Effector CD4-positive, alpha-beta T cell (primary cell): ENCODE results near the gene MGLL.

Experiments used
- DNase-seq: peaks from one replicate; pipeline ENCODE4 v3.0.0-alpha.2; 2020

Gene MGLL

DNA sequence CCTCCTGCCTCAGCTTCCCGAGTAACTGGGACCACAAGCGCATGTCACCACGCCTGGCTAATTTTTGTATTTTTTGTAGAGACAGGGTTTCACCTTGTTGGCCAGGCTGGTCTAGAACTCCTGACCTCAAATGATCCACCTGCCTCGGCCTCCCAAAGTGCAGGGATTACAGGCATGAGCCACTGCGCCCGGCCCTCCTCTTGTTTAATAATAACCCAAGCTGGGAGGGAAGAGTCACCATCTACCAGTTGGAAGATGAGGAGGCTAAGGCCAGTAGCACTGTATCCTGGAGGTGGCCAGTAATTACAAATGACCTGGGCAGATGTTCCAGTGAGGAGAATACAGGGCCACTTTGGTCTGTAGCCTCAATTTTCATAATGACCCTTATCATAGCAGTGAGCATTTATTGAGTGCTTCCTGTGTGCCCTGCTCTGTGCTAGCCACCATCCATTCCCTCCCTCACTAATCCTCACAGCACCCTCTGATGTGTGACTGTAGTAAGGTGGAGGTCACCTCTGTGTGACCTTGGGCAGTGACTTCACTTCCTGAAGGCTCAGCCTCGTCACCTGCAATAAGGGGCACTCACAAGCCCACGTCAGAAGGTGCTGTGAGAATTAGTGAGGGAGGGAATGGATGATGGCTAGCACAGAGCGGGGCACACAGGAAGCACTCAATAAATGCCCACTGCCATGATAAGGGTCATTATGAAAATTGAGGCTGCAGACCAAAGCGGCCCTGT lies 85.3 kb downstream of the MGLL start:
- DNase-seq = no peak

DNA sequence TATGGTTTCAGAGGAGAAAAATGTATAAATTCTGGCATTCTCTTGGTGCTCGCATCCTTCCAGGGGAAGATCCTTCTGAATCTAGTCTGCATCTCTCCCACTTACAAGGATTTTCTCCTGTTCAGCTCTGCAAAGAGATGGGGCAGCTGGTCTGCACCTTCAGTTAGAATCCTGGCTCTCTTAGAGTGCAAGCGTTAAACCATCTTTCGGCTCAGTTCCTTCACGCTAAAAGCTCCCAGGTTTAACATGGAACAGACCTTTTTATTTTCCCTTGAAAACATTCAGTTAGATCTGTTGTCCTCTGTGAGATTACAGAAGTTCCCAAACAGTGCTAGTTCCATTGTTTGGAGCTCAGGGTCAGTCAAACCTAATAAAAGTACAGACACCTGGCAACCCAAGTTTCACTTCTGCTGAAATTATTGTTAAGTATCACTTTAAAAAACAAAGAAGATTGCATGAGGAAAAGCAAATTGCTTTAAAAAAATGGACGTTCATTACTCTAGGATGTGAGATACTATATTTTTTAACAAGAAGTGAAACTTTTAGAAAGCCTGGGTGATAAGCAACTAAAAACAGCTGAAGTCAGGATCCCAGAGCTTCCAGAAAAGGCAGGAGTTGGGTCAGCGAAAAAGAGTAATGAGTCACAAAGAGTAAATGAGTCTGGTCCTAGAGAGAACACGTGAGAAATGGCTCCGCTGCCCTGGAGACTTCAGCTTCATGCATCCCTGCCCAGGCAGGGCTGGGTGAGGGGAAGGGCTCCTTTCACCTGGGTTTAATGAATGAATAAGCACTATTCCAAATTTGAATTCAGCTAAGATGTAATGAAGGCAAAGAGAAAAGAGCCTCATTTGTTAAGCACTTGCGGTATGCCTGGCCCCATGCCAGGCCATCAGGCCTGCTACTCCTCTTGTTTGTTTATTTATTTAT lies 86.3 kb downstream of the MGLL start:
- no peak for DNase-seq

DNA sequence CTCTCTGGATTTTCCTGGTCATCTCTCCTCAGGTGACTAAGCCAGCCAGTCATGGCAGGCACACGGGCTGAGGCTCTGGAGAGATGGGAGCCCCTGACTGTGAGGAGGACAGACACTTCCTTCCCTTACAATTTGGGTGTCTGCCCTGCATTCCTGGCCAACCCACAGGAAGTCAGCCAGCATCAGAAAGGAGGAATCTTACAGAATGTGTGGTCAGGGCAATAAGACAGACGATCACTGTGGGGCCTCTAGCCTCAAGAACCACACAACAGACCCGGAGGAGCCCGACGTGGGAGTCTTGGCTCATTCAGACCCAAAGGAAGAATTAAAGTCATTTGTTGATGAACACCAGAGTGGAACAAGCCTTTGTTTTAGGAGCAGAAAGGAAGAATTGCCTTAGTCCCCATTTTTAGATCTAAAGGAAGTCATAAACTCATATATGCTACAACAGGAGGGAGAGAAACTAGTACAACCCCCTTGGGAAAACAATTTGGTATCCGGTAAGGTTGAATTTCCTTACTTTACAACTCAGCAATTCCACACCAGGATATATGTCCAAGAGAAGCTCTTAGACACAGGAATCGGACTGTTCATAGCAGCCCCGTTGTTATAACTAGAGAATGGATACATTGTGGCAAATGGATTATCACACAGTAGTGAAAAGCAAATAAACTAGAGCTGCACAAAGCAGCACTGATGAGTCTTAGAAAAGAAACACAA lies 87.4 kb downstream of the MGLL start:
- DNase-seq = no peak

DNA sequence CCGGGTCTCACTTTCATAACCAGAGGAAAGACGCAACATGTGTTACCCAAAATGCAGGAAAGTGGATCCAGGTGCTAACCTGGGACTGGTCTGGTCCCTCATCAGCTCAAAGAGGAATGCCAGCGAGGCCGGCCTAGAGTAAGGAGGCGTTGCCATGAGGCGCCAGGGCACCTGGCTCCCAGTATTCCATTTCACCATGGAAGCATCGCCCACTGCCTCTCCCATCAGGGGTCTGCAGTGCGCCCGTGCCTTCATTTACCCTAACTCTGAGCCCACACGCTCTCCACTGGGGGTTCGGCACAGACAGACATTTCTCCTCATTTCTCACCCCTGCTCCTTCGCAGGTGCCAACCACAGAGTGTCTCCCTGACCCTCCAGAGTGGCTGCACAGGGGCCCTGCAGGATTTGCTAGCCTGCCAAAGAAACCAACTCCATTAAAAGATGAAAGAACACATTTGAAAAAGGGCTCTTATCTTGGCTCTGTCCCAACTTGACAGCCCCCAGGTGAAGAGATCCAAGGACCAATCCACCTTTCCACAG lies 88.1 kb downstream of the MGLL start:
- DNase-seq = no peak

DNA sequence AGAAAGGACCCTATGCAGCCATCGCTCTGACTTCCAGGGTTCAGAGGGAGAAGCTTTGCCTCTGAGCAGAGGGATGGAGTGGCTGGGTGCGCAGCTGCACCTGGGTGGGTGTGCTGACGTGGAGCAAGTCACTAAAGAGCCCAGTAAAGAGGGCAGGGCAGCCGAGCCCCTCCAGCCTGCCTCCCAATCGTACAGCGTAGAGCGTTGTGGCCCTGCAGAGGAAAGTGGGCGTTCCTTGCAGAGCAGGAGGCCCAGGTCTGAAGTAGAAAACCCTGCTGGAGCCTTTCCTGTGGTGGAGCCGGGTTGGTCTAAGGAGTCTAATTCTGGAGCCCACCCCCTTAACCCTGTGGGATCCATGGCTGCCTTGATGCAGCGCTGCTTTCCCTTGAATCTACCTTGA lies 88.5 kb downstream of the MGLL start:
- no peak for DNase-seq

DNA sequence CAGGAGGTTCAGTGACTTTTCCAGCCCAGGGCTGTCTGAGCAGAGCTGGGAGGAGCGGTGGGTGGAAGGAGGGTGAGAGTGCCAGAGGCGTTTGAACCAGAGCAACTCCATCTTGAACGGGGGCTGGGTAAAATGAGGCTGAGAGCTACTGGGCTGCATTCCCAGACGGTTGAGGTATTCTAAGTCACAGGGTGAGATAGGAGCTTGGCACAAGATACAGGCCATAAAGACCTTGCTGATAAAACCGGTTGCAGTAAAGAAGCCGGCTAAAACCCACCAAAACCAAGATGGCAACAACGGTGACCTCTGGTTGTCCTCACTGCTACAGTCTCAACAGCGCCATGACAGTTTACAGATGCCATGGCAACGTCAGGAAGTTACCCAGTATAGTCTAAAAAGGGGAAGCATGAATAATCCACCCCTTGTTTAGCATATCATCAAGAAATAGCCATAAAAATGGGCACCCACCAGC lies 89.4 kb downstream of the MGLL start:
- no peak for DNase-seq

DNA sequence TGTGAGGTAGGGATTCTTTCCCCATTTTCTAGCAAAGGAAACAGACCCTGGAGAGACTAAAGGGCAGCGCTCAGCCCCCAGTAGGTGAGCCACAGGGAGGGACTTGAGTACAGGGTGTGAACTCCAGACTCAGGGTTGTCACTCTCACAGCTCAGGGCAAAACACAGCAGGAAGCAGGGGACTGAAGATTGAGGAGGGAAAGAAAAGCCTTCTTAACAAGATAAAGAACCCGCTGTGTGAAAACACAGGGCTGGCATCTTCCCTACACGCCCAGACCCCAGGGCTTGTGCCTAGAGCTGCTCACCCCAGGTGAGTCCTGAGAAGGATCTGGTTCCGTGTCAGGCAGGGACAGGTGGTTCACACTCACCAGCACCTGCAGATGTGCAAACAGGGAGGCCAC lies 90.0 kb downstream of the MGLL start:
- DNase-seq = no peak

DNA sequence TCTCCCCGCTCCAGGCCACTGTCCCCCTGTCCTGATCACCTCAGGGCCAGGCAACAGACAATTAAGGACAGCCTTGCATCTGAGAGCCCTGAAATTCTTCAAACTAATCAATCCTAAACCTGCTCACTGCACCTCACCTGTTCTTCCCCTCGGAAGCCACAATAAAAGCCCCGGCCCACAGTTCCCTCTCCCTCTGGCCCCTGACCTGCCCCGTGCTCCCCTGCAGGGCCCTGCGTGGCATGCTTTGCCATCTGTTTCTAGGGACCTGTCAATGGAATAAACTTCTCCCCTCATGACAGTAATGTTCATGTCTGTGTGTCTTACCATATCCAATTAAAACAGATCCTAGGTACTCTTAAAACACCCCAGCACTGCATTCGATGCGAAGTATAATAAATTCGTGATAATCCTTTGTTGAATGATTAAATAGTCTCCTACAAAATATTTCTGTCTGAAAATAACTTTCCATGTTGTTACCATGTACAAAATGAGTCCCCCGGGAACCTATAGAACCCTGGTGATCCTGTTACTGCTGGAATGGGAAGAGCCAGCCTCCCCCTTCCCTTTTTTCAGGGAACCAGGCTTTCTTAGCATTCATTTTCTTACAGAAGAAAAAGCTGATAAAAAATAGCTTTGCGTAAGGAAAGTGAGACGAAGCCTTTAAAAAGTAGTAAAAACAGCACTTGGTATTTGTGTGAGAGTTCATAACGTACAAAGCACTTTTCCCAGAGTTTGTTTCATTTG lies 90.6 kb downstream of the MGLL start:
- DNase-seq = no peak

DNA sequence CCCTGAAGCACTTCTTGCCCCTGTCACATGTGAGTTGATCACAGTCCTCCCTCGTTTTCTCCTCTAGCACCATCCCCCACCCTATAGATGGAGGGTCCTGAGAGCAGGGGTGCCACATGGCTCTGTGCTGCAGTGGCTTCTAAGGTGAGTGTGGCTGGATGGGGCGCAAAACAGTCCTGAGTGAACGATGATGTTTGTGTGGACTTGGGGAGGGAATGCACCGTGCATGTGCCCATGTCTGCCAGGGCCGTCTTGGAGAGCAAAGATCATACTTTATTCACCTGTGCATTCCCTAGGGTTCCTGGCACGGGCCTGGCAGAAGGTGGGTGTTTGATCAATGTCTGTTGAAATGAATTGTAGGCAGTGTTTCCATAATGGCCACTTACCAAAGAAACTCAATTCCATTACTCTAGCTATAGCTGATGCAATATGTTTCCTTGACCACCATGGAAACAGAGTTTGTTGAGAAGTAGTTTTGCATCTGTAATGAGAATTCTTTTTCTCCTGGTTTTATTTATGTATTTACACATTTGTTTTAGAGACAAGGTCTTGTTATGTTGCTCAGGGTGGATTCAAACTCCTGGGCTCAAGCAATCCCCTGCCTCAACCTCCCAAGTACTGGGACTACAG lies 91.5 kb downstream of the MGLL start:
- DNase-seq = no peak

DNA sequence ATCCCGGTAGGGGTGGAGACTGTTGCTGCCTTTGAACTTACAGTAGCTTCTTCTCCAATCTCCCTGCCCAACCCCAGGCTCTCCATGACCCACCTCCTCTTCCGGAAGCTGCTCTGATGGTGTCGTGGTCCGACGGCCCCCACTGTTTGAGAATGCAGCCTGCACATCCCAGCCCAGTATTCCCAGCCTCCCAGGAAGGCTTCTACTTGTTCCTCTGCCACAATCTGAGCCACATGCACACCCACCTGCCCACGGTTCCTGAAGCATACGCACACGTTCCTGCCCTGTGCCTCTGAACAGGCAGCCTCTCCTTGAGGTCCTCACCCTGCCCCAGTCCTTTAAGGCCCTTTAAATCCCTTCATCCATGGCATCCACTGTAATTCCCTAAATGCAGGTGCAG lies 92.1 kb downstream of the MGLL start:
- DNase-seq = no peak

DNA sequence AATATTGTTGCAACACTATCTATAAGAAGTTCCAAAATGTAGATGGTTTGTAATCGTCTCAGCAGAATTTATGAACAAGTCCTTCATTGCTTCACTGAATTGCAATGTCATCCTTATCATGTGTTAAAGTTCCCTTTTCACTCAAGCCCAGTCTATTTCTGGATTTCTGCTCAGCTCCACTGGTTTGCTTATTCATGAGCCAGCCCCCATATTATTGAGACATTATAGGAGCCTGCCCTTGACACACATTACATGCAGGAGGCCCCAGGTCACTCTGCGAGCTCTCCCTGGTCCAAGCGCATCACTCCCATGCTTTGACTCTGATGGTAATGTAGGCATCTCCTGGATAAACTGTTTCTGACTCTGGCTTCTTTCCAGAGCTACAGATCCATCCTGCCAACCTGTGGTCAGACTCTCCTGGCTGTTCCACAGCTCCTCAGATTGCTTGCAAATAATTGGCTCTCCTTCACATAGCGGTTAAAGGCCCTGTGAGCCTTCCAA lies 92.7 kb downstream of the MGLL start:
- no peak for DNase-seq

DNA sequence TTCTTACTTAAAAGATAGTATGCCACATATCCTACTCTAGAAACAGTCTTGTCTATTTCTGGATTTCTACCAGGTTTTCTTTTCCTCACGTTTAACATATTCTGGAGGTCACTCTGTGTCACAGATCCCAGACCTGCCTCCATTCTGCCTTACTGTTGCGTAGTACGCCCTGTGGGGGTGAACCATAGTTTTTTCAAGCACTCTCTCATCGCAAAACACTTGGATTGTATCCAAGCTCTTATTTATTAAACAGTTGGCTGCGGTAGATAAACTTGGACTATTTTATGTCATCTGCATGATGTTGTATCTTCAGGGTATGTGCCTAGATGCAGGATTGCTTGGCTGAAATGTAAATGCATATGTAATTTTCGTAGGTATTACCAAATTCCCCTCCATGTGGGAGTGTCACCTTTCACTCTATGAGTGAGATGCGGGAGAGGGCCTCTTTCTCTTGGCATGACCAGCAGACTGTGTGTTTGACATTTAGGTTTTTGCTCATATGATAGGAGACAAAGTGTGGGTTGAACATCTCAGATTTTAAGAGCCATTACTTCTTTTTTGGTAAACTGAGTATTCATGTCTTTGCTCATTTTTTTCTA lies 93.8 kb downstream of the MGLL start:
- no peak for DNase-seq

DNA sequence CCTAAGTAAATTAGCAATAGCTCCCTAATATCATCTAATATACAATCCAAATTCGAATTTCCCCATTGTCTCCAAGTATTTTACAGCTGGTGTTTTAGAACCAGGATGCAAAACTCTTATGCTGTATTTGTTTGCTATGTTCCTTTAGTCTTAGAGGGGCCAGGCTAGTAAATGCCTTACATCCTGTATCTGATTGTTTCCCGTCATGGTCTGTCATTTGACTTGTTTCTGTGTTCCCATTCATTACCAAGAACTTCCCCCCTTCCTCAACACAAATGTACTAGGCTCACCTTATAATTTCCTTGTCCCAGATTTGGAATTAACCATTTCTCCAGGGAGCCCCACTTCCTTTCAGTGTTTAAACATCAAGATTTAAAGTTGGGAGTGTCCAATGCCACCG lies 95.4 kb downstream of the MGLL start:
- no peak for DNase-seq

DNA sequence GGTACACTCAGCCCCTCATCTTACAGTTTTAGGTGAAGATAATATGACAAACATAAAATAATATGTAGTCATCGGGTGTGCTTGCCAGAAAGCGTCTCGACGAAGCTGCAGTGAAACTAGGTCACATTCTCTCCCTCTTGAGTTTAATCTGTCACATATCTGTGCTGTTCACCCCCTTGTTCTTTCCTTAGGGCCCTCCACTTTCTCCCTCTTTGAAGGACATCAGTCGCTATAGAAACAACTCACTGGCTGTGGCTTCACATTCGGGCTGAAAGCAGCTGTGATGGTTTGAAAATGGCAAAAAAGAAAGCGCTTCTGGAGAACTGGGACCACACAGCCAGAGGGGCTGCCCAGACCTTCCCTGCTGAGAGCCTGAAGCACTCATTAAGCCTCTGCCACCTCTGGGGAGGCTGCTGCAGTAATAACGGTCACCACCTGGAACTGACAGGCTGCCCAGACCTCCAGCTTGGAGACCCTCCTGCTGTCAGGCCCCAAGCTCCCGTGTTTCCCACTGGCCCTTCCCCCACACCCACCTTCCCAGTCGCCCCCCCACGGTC lies 99.2 kb downstream of the MGLL start:
- DNase-seq = no peak

DNA sequence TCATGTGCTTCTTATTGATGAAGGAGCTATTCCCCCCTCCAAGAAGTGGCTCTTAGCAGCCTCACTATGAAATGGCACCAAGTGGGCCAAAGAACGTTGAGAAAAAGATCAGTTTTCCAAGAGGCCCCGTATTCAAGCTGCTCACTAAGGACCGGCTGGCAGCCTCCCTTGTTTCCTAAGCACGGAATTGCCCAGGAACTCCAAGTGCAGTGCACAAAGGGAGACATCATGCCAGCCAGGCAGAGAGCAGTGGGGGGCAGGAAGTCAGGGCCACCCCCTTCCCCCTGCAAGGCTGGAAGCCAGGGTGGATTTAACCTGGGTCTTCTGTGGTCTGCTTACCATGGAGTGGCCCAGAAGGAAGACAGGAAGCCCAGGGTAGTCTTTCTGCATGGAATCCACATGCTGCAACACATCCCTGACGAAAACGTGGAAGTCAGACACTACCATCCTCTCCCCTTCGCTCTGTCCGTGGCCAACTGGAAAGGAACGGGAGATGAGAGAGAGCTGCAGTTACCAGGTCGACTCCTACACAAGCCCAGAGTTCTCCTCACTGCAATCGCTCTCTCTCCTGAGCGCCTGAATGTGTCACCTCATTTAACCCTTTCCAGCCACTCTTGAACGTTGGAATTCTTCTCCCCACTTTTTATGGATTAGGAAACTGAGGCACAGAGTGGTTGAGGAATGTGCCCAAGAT lies 100.1 kb downstream of the MGLL start:
- DNase-seq = no peak

DNA sequence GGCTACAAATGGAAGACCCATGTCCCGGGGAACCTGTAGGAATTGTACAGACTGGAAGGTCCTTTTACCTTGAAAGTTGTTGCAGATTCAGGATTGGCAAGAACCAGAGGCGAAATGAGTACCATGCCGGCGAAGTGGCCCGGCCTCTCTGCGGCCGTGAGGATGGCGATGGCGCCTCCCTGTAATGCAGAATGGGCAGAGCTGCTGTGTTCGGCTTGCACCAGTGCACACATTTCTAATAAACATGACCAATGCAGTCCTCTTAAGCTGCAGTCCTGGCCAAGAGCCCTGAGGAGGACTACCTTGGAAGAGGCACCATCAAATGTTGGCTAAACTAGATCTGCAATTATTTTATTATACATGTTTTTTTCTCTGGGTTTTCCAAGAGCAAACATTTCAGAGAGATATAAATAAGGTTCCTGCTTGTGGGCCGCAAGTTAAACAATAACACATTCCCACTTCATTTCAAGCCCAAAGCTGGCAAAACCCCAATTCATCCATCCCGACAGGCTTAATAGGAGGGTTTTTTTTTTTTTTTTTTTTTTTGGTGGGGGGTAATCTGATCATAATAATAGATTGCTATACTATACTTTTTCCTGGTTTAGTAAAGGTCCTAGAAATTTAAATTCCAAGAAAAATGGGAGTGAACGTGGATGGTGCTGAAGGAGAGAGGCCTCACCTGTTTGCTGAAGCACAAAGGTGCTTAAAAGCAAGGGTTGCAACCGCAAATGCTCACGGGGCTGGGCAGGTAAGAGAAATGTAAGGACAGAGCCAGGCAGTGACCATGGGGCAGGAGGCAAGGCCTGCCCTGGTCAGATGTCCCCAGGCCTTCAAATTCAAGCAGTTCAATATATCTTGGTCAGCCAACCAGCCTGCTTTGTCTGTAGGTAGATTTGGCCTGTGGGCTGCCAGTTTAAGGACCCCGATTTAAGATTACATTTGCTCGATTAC lies 101.1 kb downstream of the MGLL start:
- no peak for DNase-seq

DNA sequence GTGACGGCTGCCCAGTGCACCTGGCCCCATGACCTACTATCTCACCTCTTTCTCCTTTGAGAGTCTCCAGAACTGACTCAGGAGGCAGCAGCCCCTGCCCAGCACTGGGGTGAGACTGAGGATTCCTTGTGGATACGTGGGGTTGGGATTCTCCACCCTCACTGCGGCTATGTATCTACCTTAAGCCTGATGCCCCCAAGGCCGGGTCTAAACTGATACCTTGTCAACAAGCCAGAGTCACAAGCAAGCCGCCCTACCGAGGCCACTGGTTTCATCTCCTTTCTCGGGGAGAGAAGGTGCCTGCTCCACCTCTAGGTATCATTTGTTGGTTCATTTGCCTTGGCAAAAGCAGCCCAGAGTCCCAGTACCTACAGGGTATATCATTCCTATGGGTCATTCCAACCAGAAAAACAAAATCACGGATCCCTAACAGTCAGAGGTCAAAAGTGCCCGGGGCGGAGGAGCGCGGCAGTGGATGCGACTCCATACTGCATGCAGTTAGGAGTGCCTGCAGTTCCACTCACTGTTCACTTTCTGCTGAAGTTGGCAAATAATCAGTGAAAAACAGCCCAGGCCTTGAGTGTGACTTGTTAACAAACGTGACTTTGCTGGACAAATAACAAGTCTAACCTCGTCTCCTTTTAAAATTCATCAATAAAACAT lies 102.0 kb downstream of the MGLL start:
- no peak for DNase-seq

DNA sequence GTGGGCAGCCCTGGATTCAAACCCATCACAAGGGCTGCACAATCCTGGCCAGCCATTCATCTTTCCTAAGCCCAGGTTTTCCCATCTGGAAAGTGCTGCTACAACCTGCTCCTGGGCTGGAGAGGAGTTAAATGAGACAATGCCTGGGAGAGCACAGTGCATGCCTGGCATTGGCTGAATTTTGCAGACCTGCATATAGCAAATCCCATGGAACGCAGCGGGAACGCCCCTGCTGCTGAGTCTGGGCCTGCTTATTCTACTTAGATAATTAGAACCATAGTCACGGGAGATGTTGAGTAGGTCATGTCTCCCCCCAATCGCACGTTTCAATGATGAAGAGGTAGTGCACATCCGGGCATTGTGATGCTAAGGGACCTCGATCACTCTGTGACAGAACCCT lies 102.9 kb downstream of the MGLL start:
- DNase-seq = no peak

DNA sequence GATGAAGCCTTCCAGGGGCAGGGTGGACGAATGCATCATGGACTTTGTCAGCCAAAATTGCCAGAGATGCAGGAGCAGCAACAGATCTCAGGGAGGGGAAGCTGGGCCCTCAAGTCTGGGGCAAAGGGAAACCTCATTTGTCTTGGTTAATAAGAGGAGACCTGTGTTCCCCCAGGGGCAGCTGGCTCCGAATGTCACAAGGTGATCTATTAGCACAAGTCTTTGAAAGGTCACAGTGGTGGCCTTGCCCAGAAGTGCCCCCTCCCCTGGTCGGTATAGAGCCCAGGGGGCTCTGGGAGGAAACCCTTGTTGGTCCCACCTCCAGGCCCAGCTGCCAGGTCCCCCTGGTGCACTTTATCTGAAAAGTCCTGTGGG lies 103.4 kb downstream of the MGLL start:
- DNase-seq = no peak
